HCT116 (cell line): ENCODE measurements around the gene CAMK1D. TPM values are rescaled to one million over a fixed set of nuclear protein-coding genes. Genes with fewer than 3 reads are reported as not detected.

ENCODE experiments used
- CBX3 ChIP-seq: IDR thresholded peaks from 2 replicates; pipeline ENCODE4 v1.6.1; 2012; ENCODE audit warnings: low read depth
- CEBPB ChIP-seq: IDR thresholded peaks from 2 replicates; pipeline ENCODE4 v1.6.1; 2012; ENCODE audit warnings: low read depth
- EGR1 ChIP-seq: IDR thresholded peaks from 2 replicates; pipeline ENCODE4 v1.6.1; 2012; ENCODE audit warnings: low read depth
- EZH2 ChIP-seq: fragments of 200-600 bp; sonication (generic); IDR thresholded peaks from 2 replicates; pipeline ENCODE4 v1.6.1; 2017; ENCODE audit warnings: antibody characterized with exemption, mixed run types
- EZH2phosphoT487 ChIP-seq: fragments of 200-600 bp; IDR thresholded peaks from 2 replicates; pipeline ENCODE4 v1.6.1; 2018; ENCODE audit warnings: antibody characterized with exemption, borderline replicate concordance
- TCF7L2 ChIP-seq: IDR thresholded peaks from 2 replicates; pipeline ENCODE4 v1.7.0; 2011; ENCODE audit warnings: borderline replicate concordance, inconsistent platforms; ENCODE audit not compliant: insufficient read depth, insufficient read length; ENCODE audit errors: extremely low read depth
- YY1 ChIP-seq: IDR thresholded peaks from 2 replicates; pipeline ENCODE4 v1.6.1; 2011; ENCODE audit warnings: low read length, low read depth, moderate library complexity, mild to moderate bottlenecking; ENCODE audit not compliant: insufficient replicate concordance; ENCODE audit errors: extremely low read depth
- total RNA-seq: library from RNA; stranded (reverse); gene quantifications from one replicate; pipeline ENCODE4 v1.2.1, GENCODE V29; 2021; ENCODE audit not compliant: unreplicated experiment
- TF ChIP-seq, protein P1 (sequence below): IDR thresholded peaks from 2 replicates; pipeline ENCODE4 v1.6.1; 2012; ENCODE audit warnings: low read depth
- TF ChIP-seq, protein P2 (sequence below): IDR thresholded peaks from 2 replicates; pipeline ENCODE4 v1.6.1; 2012
- TF ChIP-seq, protein P3 (sequence below): IDR thresholded peaks from 2 replicates; pipeline ENCODE4 v1.6.1; 2011; ENCODE audit warnings: mild to moderate bottlenecking, low read length, moderate library complexity; ENCODE audit not compliant: insufficient replicate concordance; ENCODE audit errors: extremely low read depth

CAMK1D gene
- total RNA-seq, 1 experiment from 2014 or later: 9.6 TPM

DNA sequence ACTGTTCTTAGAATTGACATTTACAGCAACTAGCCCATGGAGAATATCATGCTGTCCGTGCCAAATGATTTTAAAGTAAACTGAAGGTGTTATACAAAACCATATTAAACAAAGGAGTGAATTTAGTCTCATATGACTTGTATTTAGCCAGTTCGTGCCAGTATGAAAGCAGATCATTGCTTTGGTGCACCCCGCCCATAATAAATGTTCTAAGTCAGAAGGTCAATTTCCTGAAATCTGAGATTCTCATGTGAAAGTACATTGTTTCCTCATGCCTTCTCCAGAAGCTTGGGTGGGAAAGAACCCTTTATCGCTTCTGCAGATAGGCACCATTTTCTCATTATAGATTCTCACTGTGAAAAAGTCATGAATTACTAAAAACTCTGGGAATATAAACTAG lies 106.4 kb downstream of the CAMK1D start (continued):
- TF ChIP-seq, protein P1, sequence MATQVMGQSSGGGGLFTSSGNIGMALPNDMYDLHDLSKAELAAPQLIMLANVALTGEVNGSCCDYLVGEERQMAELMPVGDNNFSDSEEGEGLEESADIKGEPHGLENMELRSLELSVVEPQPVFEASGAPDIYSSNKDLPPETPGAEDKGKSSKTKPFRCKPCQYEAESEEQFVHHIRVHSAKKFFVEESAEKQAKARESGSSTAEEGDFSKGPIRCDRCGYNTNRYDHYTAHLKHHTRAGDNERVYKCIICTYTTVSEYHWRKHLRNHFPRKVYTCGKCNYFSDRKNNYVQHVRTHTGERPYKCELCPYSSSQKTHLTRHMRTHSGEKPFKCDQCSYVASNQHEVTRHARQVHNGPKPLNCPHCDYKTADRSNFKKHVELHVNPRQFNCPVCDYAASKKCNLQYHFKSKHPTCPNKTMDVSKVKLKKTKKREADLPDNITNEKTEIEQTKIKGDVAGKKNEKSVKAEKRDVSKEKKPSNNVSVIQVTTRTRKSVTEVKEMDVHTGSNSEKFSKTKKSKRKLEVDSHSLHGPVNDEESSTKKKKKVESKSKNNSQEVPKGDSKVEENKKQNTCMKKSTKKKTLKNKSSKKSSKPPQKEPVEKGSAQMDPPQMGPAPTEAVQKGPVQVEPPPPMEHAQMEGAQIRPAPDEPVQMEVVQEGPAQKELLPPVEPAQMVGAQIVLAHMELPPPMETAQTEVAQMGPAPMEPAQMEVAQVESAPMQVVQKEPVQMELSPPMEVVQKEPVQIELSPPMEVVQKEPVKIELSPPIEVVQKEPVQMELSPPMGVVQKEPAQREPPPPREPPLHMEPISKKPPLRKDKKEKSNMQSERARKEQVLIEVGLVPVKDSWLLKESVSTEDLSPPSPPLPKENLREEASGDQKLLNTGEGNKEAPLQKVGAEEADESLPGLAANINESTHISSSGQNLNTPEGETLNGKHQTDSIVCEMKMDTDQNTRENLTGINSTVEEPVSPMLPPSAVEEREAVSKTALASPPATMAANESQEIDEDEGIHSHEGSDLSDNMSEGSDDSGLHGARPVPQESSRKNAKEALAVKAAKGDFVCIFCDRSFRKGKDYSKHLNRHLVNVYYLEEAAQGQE: no peak
- peak; percentile 46; the same call in 1 of the 2 replicates for TF ChIP-seq CBX3
- TF ChIP-seq, protein P2, sequence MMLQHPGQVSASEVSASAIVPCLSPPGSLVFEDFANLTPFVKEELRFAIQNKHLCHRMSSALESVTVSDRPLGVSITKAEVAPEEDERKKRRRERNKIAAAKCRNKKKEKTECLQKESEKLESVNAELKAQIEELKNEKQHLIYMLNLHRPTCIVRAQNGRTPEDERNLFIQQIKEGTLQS: no peak
- TF ChIP-seq EZH2phosphoT487: no peak
- TF ChIP-seq EGR1: no peak
- TF ChIP-seq CEBPB: no peak
- no peak for TF ChIP-seq YY1
- TF ChIP-seq TCF7L2: no peak
- no peak for TF ChIP-seq EZH2
- TF ChIP-seq, protein P3, sequence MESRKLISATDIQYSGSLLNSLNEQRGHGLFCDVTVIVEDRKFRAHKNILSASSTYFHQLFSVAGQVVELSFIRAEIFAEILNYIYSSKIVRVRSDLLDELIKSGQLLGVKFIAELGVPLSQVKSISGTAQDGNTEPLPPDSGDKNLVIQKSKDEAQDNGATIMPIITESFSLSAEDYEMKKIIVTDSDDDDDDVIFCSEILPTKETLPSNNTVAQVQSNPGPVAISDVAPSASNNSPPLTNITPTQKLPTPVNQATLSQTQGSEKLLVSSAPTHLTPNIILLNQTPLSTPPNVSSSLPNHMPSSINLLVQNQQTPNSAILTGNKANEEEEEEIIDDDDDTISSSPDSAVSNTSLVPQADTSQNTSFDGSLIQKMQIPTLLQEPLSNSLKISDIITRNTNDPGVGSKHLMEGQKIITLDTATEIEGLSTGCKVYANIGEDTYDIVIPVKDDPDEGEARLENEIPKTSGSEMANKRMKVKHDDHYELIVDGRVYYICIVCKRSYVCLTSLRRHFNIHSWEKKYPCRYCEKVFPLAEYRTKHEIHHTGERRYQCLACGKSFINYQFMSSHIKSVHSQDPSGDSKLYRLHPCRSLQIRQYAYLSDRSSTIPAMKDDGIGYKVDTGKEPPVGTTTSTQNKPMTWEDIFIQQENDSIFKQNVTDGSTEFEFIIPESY: no peak
